H1 (cell line): ENCODE results near the gene CHD9. TPM values are rescaled to one million over a fixed set of nuclear protein-coding genes. Genes with fewer than 3 reads are reported as not detected.

Source experiments
- CTCF ChIA-PET: fragments of 300-600 bp; sonication (Branson Sonifier 250); formaldehyde crosslinking; loops from one replicate; lab custom pipeline; 2021; ENCODE audit not compliant: partially characterized antibody; lab: Charles Lee
- POLR2A ChIA-PET: fragments of 300-600 bp; sonication (Branson Sonifier 250); formaldehyde crosslinking; loops from one replicate; lab custom pipeline; 2021; ENCODE audit warnings: inconsistent platforms; ENCODE audit not compliant: partially characterized antibody; lab: Charles Lee
- DNase-seq, 2 experiments: peaks; one replicate each; pipeline versions ENCODE4 v3.0.0 to v3.0.0-alpha.2; 2010 to 2022; ENCODE audit warnings: low spot score in 2 of 2, low read depth in 1 of 2, mixed read lengths in 1 of 2
- FAIRE-seq: peaks from 2 replicates; lab custom pipeline; 2011; peaks lifted over from hg19 to GRCh38; lab: Jason Lieb, UNC
- H2AFZ ChIP-seq: 2 replicates; pipeline ENCODE4 v1.8.1; 2012; ENCODE audit warnings: low read length, inconsistent platforms
- H2AK5ac ChIP-seq: 2 replicates; pipeline ENCODE4 v1.6.1; 2013; ENCODE audit warnings: low read depth, low read length
- H2BK120ac ChIP-seq: replicated peaks from 2 replicates; pipeline ENCODE3; 2013; ENCODE audit warnings: low read depth, low read length, inconsistent platforms
- H2BK12ac ChIP-seq: 2 replicates; pipeline ENCODE4 v1.6.1; 2013; ENCODE audit warnings: low read depth, low read length
- H2BK15ac ChIP-seq: 2 replicates; pipeline ENCODE4 v1.6.1; 2013; ENCODE audit warnings: low read length
- H2BK20ac ChIP-seq: 2 replicates; pipeline ENCODE4 v1.6.1; 2013; ENCODE audit warnings: low read length
- H2BK5ac ChIP-seq: 2 replicates; pipeline ENCODE4 v1.6.1; 2013; ENCODE audit warnings: low read depth, low read length
- H3K14ac ChIP-seq: 2 replicates; pipeline ENCODE4 v1.6.1; 2013; ENCODE audit warnings: inconsistent platforms; ENCODE audit not compliant: insufficient read length
- H3K18ac ChIP-seq: 2 replicates; pipeline ENCODE4 v1.6.1; 2013; ENCODE audit warnings: low read length; ENCODE audit errors: extremely low read depth
- H3K23ac ChIP-seq: 2 replicates; pipeline ENCODE4 v1.6.1; 2013; ENCODE audit warnings: inconsistent platforms; ENCODE audit not compliant: insufficient read length
- H3K23me2 ChIP-seq: 2 replicates; pipeline ENCODE4 v1.6.1; 2013; ENCODE audit warnings: low read depth, low read length
- H3K27ac ChIP-seq: 2 replicates; pipeline ENCODE4 v1.6.1; 2011; ENCODE audit warnings: low read depth, low read length, inconsistent platforms
- H3K27me3 ChIP-seq, 4 experiments: replicated peaks in 1 of 4; 1 replicate in 1 of 4; 2 replicates in 3 of 4; pipeline versions ENCODE4 v1.6.1 to v1.8.1; 2011 to 2013; ENCODE audit warnings: low read length in 3 of 4, mild to moderate bottlenecking in 3 of 4, inconsistent platforms in 2 of 4, mixed read lengths in 2 of 4, moderate library complexity in 1 of 4; ENCODE audit not compliant: control insufficient read depth in 3 of 4, insufficient read depth in 3 of 4; ENCODE audit errors: extremely low read depth in 1 of 4
- H3K36me3 ChIP-seq, 4 experiments: 2 replicates each; pipeline versions ENCODE4 v1.6.1 to v1.8.1; 2011 to 2013; ENCODE audit warnings: mild to moderate bottlenecking in 4 of 4, low read length in 3 of 4, moderate library complexity in 2 of 4, control low read depth in 1 of 4, inconsistent platforms in 1 of 4; ENCODE audit not compliant: insufficient read depth in 4 of 4, control insufficient read depth in 2 of 4
- H3K4ac ChIP-seq: replicated peaks from 2 replicates; pipeline ENCODE3; 2013; ENCODE audit warnings: low read length, low read depth, mixed read lengths, inconsistent platforms; ENCODE audit not compliant: insufficient read length
- H3K4me1 ChIP-seq, 4 experiments: replicated peaks in 1 of 4; 1 replicate in 1 of 4; 2 replicates in 3 of 4; pipeline versions ENCODE4 v1.6.1 to v1.8.1; 2011 to 2013; ENCODE audit warnings: low read length in 3 of 4, inconsistent platforms in 2 of 4, mixed read lengths in 1 of 4; ENCODE audit not compliant: insufficient read depth in 4 of 4, control insufficient read depth in 3 of 4
- H3K4me2 ChIP-seq, 2 experiments: 2 replicates each; pipeline versions ENCODE4 v1.6.1 to v1.8.1; 2011 to 2013; ENCODE audit warnings: low read depth in 2 of 2, low read length in 2 of 2, control low read depth in 1 of 2, inconsistent platforms in 1 of 2, mild to moderate bottlenecking in 1 of 2; ENCODE audit not compliant: insufficient read depth in 1 of 2
- H3K4me3 ChIP-seq, 4 experiments: fragments of 200-600, 300-600 bp in 1 of 4; sonication (generic), shearing (Covaris generic), sonication (Bioruptor Twin) in 1 of 4; 2 replicates each; pipeline versions ENCODE4 v1.5.1 to v1.8.1; 2011 to 2016; ENCODE audit warnings: low read length in 4 of 4, low read depth in 3 of 4, control low read depth in 2 of 4, inconsistent platforms in 2 of 4, mild to moderate bottlenecking in 2 of 4, mixed read lengths in 1 of 4, moderate library complexity in 1 of 4; ENCODE audit not compliant: insufficient read depth in 2 of 4; ENCODE audit errors: extremely low read depth in 1 of 4
- H3K56ac ChIP-seq: replicated peaks from 2 replicates; pipeline ENCODE3; 2013; ENCODE audit warnings: low read depth, mild to moderate bottlenecking, mixed read lengths, low read length, inconsistent platforms; ENCODE audit not compliant: insufficient read length
- H3K79me1 ChIP-seq: 2 replicates; pipeline ENCODE4 v1.6.1; 2013; ENCODE audit warnings: low read depth, low read length, control low read depth
- H3K79me2 ChIP-seq, 2 experiments: 2 replicates each; pipeline versions ENCODE4 v1.6.1 to v1.8.1; 2012 to 2013; ENCODE audit warnings: low read length in 2 of 2, mild to moderate bottlenecking in 2 of 2, inconsistent platforms in 1 of 2; ENCODE audit not compliant: insufficient read depth in 2 of 2, control insufficient read depth in 1 of 2
- H3K9ac ChIP-seq, 4 experiments: replicated peaks in 1 of 4; 1 replicate in 1 of 4; 2 replicates in 3 of 4; pipeline versions ENCODE4 v1.6.1 to v1.8.1; 2011 to 2013; ENCODE audit warnings: low read depth in 3 of 4, low read length in 3 of 4, control low read depth in 2 of 4, mild to moderate bottlenecking in 2 of 4, moderate library complexity in 2 of 4, inconsistent platforms in 1 of 4; ENCODE audit errors: extremely low read depth in 1 of 4
- H3K9me3 ChIP-seq, 2 experiments: 2 replicates each; pipeline versions ENCODE4 v1.6.1 to v1.8.1; 2012 to 2013; ENCODE audit warnings: mild to moderate bottlenecking in 2 of 2, moderate library complexity in 2 of 2, control low read depth in 1 of 2, inconsistent platforms in 1 of 2, low read depth in 1 of 2, low read length in 1 of 2, mixed read lengths in 1 of 2; ENCODE audit not compliant: insufficient read depth in 2 of 2
- H4K20me1 ChIP-seq, 2 experiments: replicated peaks in 1 of 2; 2 replicates each; pipeline versions ENCODE3 to v1.8.1; 2011 to 2013; ENCODE audit warnings: inconsistent platforms in 2 of 2, low read length in 2 of 2, mild to moderate bottlenecking in 1 of 2; ENCODE audit not compliant: insufficient read depth in 2 of 2, control insufficient read depth in 1 of 2
- H4K5ac ChIP-seq: 2 replicates; pipeline ENCODE4 v1.6.1; 2013; ENCODE audit warnings: low read length, low read depth, mixed read lengths, inconsistent platforms; ENCODE audit not compliant: insufficient read length
- H4K8ac ChIP-seq: 2 replicates; pipeline ENCODE4 v1.8.0; 2013; ENCODE audit warnings: mild to moderate bottlenecking, moderate library complexity, low read length, inconsistent platforms; ENCODE audit not compliant: insufficient read depth; ENCODE audit errors: extremely low read depth
- H4K91ac ChIP-seq: replicated peaks from 2 replicates; pipeline ENCODE3; 2013; ENCODE audit warnings: low read length, mixed read lengths, inconsistent platforms; ENCODE audit not compliant: insufficient read length
- ASH2L ChIP-seq: fragments of 200-600, 300-600 bp; sonication (generic); IDR thresholded peaks from one replicate; pipeline ENCODE4 v1.7.1; 2017; ENCODE audit warnings: low read length
- ATF2 ChIP-seq: IDR thresholded peaks from 2 replicates; pipeline ENCODE4 v1.6.1; 2012; ENCODE audit warnings: low read length, inconsistent platforms
- BACH1 ChIP-seq: IDR thresholded peaks from 2 replicates; pipeline ENCODE4 v1.6.1; 2012; ENCODE audit warnings: low read length, improper control_type of control experiment
- CBX8 ChIP-seq: fragments of 300-800, 300-1000 bp; sonication (generic); IDR thresholded peaks from 2 replicates; pipeline ENCODE4 v1.7.1; 2016; ENCODE audit warnings: low read depth, low read length, borderline replicate concordance
- CEBPB ChIP-seq: IDR thresholded peaks from 2 replicates; pipeline ENCODE4 v1.6.1; 2012; ENCODE audit warnings: low read depth, low read length
- CTCF ChIP-seq, 3 experiments: IDR thresholded peaks; 1 replicate in 2 of 3; 2 replicates in 1 of 3; pipeline versions ENCODE4 v1.5.1 to v1.6.1; 2011; ENCODE audit warnings: low read length in 3 of 3, mild to moderate bottlenecking in 3 of 3, inconsistent platforms in 2 of 3, low read depth in 1 of 3, moderate library complexity in 1 of 3; ENCODE audit not compliant: insufficient read depth in 1 of 3; ENCODE audit errors: control extremely low read depth in 1 of 3
- GTF2F1 ChIP-seq: IDR thresholded peaks from 2 replicates; pipeline ENCODE4 v1.6.1; 2012; ENCODE audit warnings: low read depth, low read length, improper control_type of control experiment, borderline replicate concordance
- POLR2A ChIP-seq, 2 experiments: IDR thresholded peaks; 1 replicate in 1 of 2; 2 replicates in 1 of 2; pipeline ENCODE4 v1.6.1; 2011; ENCODE audit warnings: low read depth in 2 of 2, low read length in 2 of 2, mild to moderate bottlenecking in 2 of 2; ENCODE audit errors: control extremely low read depth in 1 of 2
- POLR2AphosphoS5 ChIP-seq: IDR thresholded peaks from 2 replicates; pipeline ENCODE4 v1.6.1; 2011; ENCODE audit warnings: low read depth, low read length
- RFX5 ChIP-seq: IDR thresholded peaks from 2 replicates; pipeline ENCODE4 v1.6.1; 2011; ENCODE audit warnings: low read depth, low read length, improper control_type of control experiment, borderline replicate concordance
- WGBS, 2 experiments: shearing (Covaris generic) in 1 of 2; methylation state at CpG; one replicate each; pipeline versions ENCODE4 v1.1.6 to v1.1.7; 2013 to 2015; ENCODE audit warnings: low lambda C conversion rate in 2 of 2, mixed read lengths in 2 of 2, inconsistent platforms in 1 of 2, low coverage in 1 of 2, missing lambda C conversion rate in 1 of 2; ENCODE audit not compliant: insufficient replicate concordance in 2 of 2, insufficient coverage in 1 of 2, insufficient read length in 1 of 2; ENCODE audit errors: extremely low coverage in 1 of 2, missing lambda C conversion rate in 1 of 2; 5-methylcytosine and 5-hydroxymethylcytosine counted together
- polyA plus RNA-seq, 7 experiments: library from polyadenylated mRNA; depleted of rRNA in 3 of 7; stranded (reverse) in 5 of 7; unstranded in 2 of 7; fragments of >200 nt in 5 of 7; fragments of 200-250 nt in 2 of 7; gene quantifications; 1 replicate in 5 of 7; 2 replicates in 1 of 7; 4 replicates in 1 of 7; pipeline versions ENCODE4 v1.2.1 to v1.2.3, GENCODE V29; 2011 to 2013; ENCODE audit warnings: missing spikeins in 2 of 7, mixed read lengths in 2 of 7
- total RNA-seq: library from RNA; stranded (reverse); fragmentation: NEBNext Ultra II Directional; extraction: Animal tissue kit (Norgen Biotek cat#: 25700); gene quantifications from 2 replicates; pipeline ENCODE4 v1.2.1, GENCODE V29; 2021

CHD9 gene
- total and polyA plus RNA-seq, 2 of the 8 experiments (the other 6 are each of a cell fraction or from before 2014, with no cell fraction given), result 9.9 to 32.4 TPM

GRCh38 chr16:53073022-53073421 is 18.2 kb downstream of the CHD9 start:
- no peak for DNase-seq
- H2BK120ac ChIP-seq, result no peak overlapping the region
- 94% methylated on average over 6 of the region's 6 CpGs; no CpG with 5 or more reads in 1 of the 2 experiments for WGBS, 2 experiments
- no peak for TF ChIP-seq BACH1
- no peak for TF ChIP-seq ATF2
- TF ChIP-seq RFX5, result no peak
- TF ChIP-seq POLR2A (IDR thresholded peaks at IDR 0.05; ENCODE audit: control extremely low read depth in 1 of 2, low read depth in 2 of 2, low read length in 2 of 2), result no peak
- no peak for TF ChIP-seq CBX8
- TF ChIP-seq CEBPB, result no peak
- no peak for TF ChIP-seq GTF2F1
- TF ChIP-seq POLR2AphosphoS5, result no peak
- no peak for TF ChIP-seq ASH2L
- TF ChIP-seq CTCF (IDR thresholded peaks at IDR 0.05; ENCODE audit: control extremely low read depth in 1 of 3, insufficient read depth in 1 of 3, low read depth in 1 of 3, low read length in 3 of 3), result no peak

More at GRCh38 chr16:53073022-53073421, 18.2 kb downstream of the CHD9 start:
- no peak for FAIRE-seq
- Histone ChIP-seq H3K4ac (no peak overlapping the region), H3K4me3 (no peak overlapping the region), H2BK12ac (no peak overlapping the region), H3K56ac (no peak overlapping the region), H3K9ac (no peak overlapping the region), H4K5ac (no peak overlapping the region), H3K27ac (no peak overlapping the region), H4K20me1 (no peaks in the 10 kb centered on the region), H2BK15ac (no peak overlapping the region), H3K23me2 (no peaks in the 10 kb centered on the region), H3K4me2 (no peak overlapping the region), H2AK5ac (no peak overlapping the region), H3K79me1 (0 out of 2 replicates have a peak, but pooled peaks cover 3% of the 10 kb centered on the region), H4K8ac (no peak overlapping the region), H3K79me2 (peaks cover 0 to 13% of the 10 kb centered on the region in 2 experiments; a peak in 2 of 4 replicates), H2BK5ac (no peak overlapping the region), H2AFZ (no peak overlapping the region), H4K91ac (no peak overlapping the region), H3K23ac (no peak overlapping the region), H3K36me3 (peaks cover 0 to 5% (median 1%) of the 10 kb centered on the region in 4 experiments; a peak in 3 of 8 replicates), H3K27me3 (no peaks in the 10 kb centered on the region), H3K18ac (no peak overlapping the region), H3K9me3 (peaks cover 13 to 21% of the 10 kb centered on the region in 2 experiments), H2BK20ac (no peak overlapping the region), H3K4me1 (peaks cover 0 to 8% (median 3%) of the 10 kb centered on the region in 4 experiments; a peak in 3 of 7 replicates), H3K14ac (no peak overlapping the region)
- POLR2A ChIA-PET, result interaction anchor here (1.7 kb wide), 1 partner anchor 18 kb away, joined by 5 read pairs; the partner anchor contains the start of gene CHD9
- CTCF ChIA-PET, result no interaction called here
